ENCODE data around the gene CLCN1.

DNA sequence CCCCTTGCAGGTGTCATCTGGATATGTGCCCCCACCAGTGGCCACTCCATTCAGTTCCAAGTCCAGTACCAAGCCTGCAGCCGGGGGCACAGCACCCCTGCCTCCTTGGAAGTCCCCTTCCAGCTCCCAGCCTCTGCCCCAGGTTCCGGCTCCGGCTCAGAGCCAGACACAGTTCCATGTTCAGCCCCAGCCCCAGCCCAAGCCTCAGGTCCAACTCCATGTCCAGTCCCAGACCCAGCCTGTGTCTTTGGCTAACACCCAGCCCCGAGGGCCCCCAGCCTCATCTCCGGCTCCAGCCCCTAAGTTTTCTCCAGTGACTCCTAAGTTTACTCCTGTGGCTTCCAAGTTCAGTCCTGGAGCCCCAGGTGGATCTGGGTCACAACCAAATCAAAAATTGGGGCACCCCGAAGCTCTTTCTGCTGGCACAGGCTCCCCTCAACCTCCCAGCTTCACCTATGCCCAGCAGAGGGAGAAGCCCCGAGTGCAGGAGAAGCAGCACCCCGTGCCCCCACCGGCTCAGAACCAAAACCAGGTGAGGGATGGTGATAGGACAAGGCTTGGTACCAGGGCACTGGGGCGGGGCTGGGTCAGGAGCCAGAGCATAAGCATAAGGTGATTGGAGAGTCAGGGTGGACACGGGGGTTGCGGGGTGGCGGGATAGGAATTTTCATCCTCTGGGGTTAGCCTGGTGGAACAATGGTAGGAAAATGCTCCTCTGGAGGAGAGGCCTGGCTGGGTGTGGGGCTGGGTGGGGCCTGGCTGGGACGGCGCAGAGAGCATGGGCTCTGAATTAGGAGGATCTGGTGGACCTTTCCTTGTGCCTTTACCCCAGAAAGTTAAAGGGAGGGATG lies 67.1 kb downstream of the CLCN1 start:
- no peak for TF ChIP-seq POLR2A (IDR thresholded peaks at IDR 0.05; ENCODE audit: low read depth)
- TF ChIP-seq, protein P1, sequence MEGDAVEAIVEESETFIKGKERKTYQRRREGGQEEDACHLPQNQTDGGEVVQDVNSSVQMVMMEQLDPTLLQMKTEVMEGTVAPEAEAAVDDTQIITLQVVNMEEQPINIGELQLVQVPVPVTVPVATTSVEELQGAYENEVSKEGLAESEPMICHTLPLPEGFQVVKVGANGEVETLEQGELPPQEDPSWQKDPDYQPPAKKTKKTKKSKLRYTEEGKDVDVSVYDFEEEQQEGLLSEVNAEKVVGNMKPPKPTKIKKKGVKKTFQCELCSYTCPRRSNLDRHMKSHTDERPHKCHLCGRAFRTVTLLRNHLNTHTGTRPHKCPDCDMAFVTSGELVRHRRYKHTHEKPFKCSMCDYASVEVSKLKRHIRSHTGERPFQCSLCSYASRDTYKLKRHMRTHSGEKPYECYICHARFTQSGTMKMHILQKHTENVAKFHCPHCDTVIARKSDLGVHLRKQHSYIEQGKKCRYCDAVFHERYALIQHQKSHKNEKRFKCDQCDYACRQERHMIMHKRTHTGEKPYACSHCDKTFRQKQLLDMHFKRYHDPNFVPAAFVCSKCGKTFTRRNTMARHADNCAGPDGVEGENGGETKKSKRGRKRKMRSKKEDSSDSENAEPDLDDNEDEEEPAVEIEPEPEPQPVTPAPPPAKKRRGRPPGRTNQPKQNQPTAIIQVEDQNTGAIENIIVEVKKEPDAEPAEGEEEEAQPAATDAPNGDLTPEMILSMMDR (IDR thresholded peaks at IDR 0.05) = no peak
- no peak for TF ChIP-seq POLR2AphosphoS5 (IDR thresholded peaks at IDR 0.05)

All from esophagus muscularis mucosa (tissue), 3 donors.